HG03575 (cell line): Measurements from ENCODE around the gene HOXD13.

Experiments
- ATAC-seq: cut with Tn5 transposase; IDR thresholded peaks from one replicate; pipeline ENCODE4 v1.9.1; 2021; ENCODE audit not compliant: unreplicated experiment, insufficient number of reproducible peaks, low FRiP score; ENCODE audit errors: extremely low read depth

HOXD13 gene

DNA sequence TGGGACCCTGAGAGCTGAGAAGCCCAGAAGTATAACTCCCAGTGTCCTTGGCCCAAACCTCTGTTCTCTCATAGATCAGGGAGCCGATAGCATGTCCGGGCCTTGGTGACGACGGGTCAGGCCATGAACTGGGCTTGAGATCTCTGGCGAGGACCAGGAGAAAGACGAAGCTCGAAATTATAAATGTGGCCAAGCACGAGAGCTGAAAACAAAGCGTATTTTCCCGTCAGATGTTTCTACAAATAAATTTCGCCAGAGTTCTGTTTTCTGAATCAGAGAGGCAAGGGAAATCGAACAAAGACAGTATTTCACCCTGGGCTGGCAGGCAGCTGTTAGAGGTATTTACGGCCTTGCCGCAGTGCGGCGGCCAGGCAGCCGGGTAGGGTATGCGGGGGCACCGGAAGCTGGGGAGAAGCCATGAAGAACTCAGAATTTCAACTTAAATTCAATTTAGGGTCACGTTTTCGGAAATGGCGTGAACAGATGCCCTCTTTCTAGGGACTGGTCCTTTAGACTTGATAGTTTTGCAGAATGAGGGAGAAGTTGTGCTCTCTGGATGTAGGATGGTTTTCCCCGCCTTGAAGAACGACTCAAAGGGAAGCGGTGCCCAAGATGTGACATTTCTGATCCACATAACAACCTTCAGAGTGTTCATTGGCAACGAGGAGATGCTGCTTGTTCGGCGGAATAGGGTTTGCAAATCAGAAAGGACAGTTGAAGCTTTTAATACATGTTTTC lies 46.6 kb downstream of the HOXD13 start:
- no peak for ATAC-seq

DNA sequence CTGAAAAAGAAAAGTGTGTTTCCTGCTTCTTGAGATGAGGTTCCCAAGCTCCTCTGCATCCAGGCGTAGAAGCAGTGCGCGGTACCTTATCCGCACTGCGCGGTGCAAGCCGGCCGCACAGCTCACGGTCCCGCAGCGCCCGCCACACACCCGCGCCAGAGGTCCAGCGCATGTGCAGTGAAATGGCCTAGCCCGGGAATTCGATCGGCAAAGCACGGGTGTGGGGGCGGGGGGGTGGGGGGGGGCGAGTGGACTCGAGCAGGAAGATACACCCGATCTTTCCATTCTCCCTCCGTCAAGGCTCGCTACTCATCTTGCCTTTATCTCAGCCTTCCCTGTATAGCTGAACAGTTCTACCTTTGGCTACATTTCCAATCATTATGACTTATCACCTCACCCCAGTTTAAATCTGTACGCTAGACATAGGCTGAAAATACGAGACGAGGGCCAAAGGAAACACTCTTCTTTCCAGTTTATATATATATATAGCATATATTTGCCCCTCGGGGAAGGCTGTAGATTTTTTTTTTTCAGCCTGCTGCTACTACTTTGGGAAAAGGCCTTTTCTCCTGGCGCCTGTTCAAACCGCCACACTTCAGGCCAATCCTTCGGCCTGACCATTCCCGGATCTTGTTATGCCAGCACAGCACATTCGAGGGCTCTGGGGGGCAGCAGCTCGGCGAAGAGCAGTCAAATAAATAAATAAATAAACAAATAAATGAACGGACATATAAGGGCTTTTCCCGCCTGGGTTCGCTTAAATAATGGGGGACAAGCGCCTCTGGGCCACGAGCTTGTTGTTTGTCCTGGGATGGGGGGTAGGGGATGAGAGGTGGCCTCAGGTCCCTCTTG lies 47.4 kb downstream of the HOXD13 start:
- ATAC-seq, result no peak

DNA sequence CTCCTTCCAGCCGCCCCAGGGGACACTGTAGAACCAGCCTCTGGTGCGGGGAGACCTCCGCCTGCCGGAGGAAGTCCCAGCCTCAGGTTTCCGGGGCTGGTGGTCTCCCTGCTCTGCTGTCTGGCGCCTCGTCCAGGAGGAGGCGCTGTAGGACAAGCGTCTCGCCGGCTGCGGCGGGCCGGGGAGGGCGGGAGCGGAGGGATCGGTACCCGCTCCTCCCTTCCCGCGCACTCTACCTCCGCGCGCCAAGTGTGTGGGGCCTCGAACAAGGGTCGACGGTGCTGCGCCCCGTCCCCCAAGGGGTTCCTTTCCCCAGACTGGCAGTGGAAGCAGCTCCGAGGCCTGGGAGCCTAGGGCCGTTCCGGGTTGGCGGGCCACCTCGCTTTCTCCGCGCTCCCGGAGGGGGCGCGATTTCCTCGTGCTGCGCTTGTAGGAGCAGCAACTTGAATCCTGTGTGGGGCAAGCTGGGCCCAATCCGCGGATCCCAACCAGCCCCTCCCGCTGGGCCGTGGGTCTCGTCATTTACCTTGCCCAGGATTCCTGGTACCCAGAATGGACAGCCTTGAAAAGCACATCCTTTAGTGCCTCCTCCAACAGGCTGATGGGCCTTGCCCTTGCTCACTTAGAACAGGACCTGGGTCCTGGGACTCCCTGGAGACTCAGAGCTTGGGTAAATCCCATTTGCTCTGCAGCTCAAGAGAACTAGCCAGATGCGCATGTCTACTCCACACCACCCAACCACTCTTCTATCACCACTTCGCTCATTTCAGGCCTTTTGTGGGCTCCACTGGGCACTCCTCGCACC lies 48.2 kb downstream of the HOXD13 start:
- no peak for ATAC-seq

DNA sequence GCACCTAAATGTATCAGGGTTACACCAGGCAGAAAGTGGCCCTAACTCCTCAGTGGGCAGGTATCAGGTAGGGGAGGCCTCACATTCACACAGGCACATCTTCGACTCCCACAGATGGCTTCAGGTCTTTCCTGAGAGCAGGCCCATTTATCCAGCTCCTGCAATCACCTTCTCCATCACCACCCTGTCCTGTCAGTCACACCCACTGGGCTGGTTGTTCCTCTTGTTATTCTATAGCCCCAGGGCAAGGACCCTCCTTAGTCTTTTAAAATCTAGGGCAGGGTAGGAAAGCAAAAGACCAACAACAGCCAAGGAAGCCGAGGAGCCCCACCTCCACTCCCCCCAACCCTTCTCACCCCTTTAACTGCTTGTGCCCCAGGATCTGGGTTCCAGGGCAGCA lies 49.8 kb downstream of the HOXD13 start:
- no peak for ATAC-seq
